ENCODE data around the gene COMMD2. TPM values are rescaled to one million over a fixed set of nuclear protein-coding genes. Genes with fewer than 3 reads are reported as not detected.

The COMMD2 gene
- total and polyA plus RNA-seq, 2 of the 4 experiments (the other 2 are of a cell fraction) = 23.6 to 46.1 TPM

GRCh38 chr3:149701206-149701976, 50.9 kb downstream of the COMMD2 start (continued):
- TF ChIP-seq MAFK (IDR thresholded peaks at IDR 0.05; ENCODE audit: low read depth, low read length) (no peak), BHLHE40 (IDR thresholded peaks at IDR 0.05; ENCODE audit: low read depth, low read length) (no peak)

Small RNA genes within 50 kb of the gene (microRNA-seq; reads per million reads assigned to microRNA genes)
- not detected for gene RNU6-507P (ENCODE audit: insufficient read depth, insufficient read length)

Small RNA genes within 50 kb of the gene (small RNA-seq; reads per million reads assigned to genes)
- 0 reads per million in 5 experiments for gene RNU6-507P

Other genes with a start within 250 kb of the COMMD2 start
- gene WWTR1, start 94.5 kb downstream of the COMMD2 start, total RNA-seq (2012; rRNA removed) = 30.3 and 38.9 TPM in 2 replicates
- 65.3 and 66.9 TPM in 2 replicates for gene WWTR1, start 94.5 kb downstream of the COMMD2 start, polyA plus RNA-seq (2012; rRNA removed)
- gene ANKUB1, start 40.1 kb upstream of the COMMD2 start, total RNA-seq (2012; rRNA removed) = not detected in 2 replicates
- not detected in 2 replicates for gene ANKUB1, start 40.1 kb upstream of the COMMD2 start, polyA plus RNA-seq (2012; rRNA removed)
- 29.8 and 39.2 TPM in 2 replicates for gene RNF13, start 60.7 kb upstream of the COMMD2 start, total RNA-seq (2012; rRNA removed)
- gene RNF13, start 60.7 kb upstream of the COMMD2 start, polyA plus RNA-seq (2012; rRNA removed) = 9.3 and 12.8 TPM in 2 replicates
- gene PFN2, start 218.4 kb upstream of the COMMD2 start, total RNA-seq (2012; rRNA removed) = 256 and 342 TPM in 2 replicates
- 351 and 444 TPM in 2 replicates for gene PFN2, start 218.4 kb upstream of the COMMD2 start, polyA plus RNA-seq (2012; rRNA removed)

Measured in IMR-90 (cell line).